CD4-positive, alpha-beta T cell (primary cell): ENCODE results near the gene DLL1. TPM values are rescaled to one million over a fixed set of nuclear protein-coding genes. Genes with fewer than 3 reads are reported as not detected.
A peak's percentile ranks its signal among the peaks of the same experiment; 100 is the strongest.

Experiments
- ATAC-seq: fragments of 200-7000 bp; cut with Tn5 transposase; one replicate; pipeline ENCODE4 v1.10.0; 2022; ENCODE audit warnings: mild to moderate bottlenecking; ENCODE audit not compliant: poor library complexity
- CTCF ChIA-PET: fragments of 350-600 bp; sonication (Branson Sonifier 250); formaldehyde crosslinking; loops from one replicate; lab custom pipeline; 2021; ENCODE audit warnings: antibody characterized with exemption, inconsistent platforms; lab: Charles Lee
- POLR2A ChIA-PET: fragments of 350-600 bp; sonication (Branson Sonifier 250); formaldehyde crosslinking; loops from one replicate; lab custom pipeline; 2021; ENCODE audit warnings: antibody characterized with exemption, inconsistent platforms; lab: Charles Lee
- DNase-seq, 14 experiments: peaks; one replicate each; pipeline ENCODE4 v3.0.0-alpha.2; 2013 to 2020; ENCODE audit warnings: mixed read lengths in 2 of 14
- H3K27ac ChIP-seq, 2 donors: one replicate each; pipeline versions ENCODE4 v1.5.1 to v1.7.0; 2013; ENCODE audit warnings: low read length in 2 of 2, low read depth in 1 of 2, mild to moderate bottlenecking in 1 of 2
- H3K27me3 ChIP-seq, 2 experiments: 1 replicate in 1 of 2; 2 replicates in 1 of 2; pipeline versions ENCODE4 v1.6.1 to v1.7.0; 2013; ENCODE audit warnings: low read length in 2 of 2, control low read depth in 1 of 2, mild to moderate bottlenecking in 1 of 2, moderate library complexity in 1 of 2; ENCODE audit not compliant: insufficient read depth in 2 of 2, control insufficient read depth in 1 of 2
- H3K36me3 ChIP-seq: one replicate; pipeline ENCODE4 v1.6.1; 2013; ENCODE audit warnings: low read length, control low read depth; ENCODE audit not compliant: insufficient read depth
- H3K4me1 ChIP-seq: one replicate; pipeline ENCODE4 v1.6.1; 2013; ENCODE audit warnings: low read length, control low read depth; ENCODE audit not compliant: insufficient read depth
- H3K4me3 ChIP-seq: one replicate; pipeline ENCODE4 v1.5.1; 2013; ENCODE audit warnings: mild to moderate bottlenecking, low read length, moderate library complexity
- H3K9me3 ChIP-seq, 2 experiments: 1 replicate in 1 of 2; 2 replicates in 1 of 2; pipeline versions ENCODE4 v1.6.1 to v1.7.0; 2013; ENCODE audit warnings: low read length in 2 of 2, mild to moderate bottlenecking in 2 of 2, control low read depth in 1 of 2, moderate library complexity in 1 of 2; ENCODE audit not compliant: control insufficient read depth in 1 of 2, insufficient read depth in 1 of 2
- H3K27ac Mint-ChIP-seq: one replicate; pipeline ENCODE4 v1.8.0; 2020; ENCODE audit warnings: mixed read lengths
- H3K27me3 Mint-ChIP-seq: one replicate; pipeline ENCODE4 v1.8.0; 2021; ENCODE audit warnings: mixed read lengths
- H3K36me3 Mint-ChIP-seq: one replicate; pipeline ENCODE4 v1.8.0; 2021; ENCODE audit warnings: low read depth, mixed read lengths
- H3K4me1 Mint-ChIP-seq: one replicate; pipeline ENCODE4 v1.8.0; 2021; ENCODE audit warnings: low read depth, mixed read lengths
- H3K4me3 Mint-ChIP-seq: one replicate; pipeline ENCODE4 v1.8.0; 2020; ENCODE audit warnings: mild to moderate bottlenecking, mixed read lengths
- H3K9me3 Mint-ChIP-seq: one replicate; pipeline ENCODE4 v1.8.0; 2020; ENCODE audit warnings: mixed read lengths
- CTCF ChIP-seq: fragments of 200-600 bp; IDR thresholded peaks from one replicate; pipeline ENCODE4 v1.8.0; 2022; ENCODE audit warnings: antibody characterized with exemption, mild to moderate bottlenecking
- intact Hi-C, 2 experiments: fragments of 100-400 bp; cut with DNase I in 1 of 2; cut with micrococcal nuclease in 1 of 2; formaldehyde crosslinking; loops; one replicate each; pipeline versions ENCODE4 v1.15.1 to v1.9.0; 2023 to 2025; cut with DNase I, micrococcal nuclease
- total RNA-seq, 174 experiments: library from RNA in 2 of 174; stranded (reverse) in 2 of 174; gene quantifications; one replicate each; pipeline ENCODE4 v1.2.3 and lab custom pipeline; 2021 to 2026

The DLL1 gene
- total RNA-seq, 2 experiments from 2014 or later, result 7.1 to 7.2 TPM

DNA sequence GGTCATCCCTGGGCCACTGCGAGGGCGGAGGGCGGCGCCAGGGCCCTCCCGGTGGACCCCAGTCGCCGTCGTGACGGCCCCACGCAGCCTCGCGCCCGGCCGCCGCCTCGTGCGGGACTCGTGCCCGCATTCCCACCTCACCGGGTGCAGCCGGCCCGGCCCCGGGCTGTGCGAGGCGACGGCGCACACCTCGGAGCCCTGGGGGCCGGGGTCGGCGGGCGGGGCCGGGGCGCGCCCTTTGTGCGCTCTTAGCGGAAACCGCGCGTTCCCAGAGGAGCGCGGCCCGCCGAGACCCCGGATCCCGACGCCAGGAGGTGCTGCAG is 5.5 kb upstream of the DLL1 start:
- Histone ChIP-seq H3K36me3 (no peaks in the 10 kb centered on the region), H3K9me3 (peaks cover 0 to 18% of the 10 kb centered on the region in 2 experiments), H3K4me1 (peaks cover 54% of the 10 kb centered on the region), H3K27ac (no peak overlapping the region), H3K27me3 (peaks cover 69 to 70% of the 10 kb centered on the region in 2 experiments), H3K4me3 (no peak overlapping the region)
- Mint-ChIP-seq H3K4me1 (peaks cover 38% of the 10 kb centered on the region), H3K9me3 (peaks cover under 1% of the 10 kb centered on the region), H3K27me3 (peaks cover 80% of the 10 kb centered on the region), H3K4me3 (no peak overlapping the region), H3K27ac (no peak overlapping the region), H3K36me3 (peaks cover 5% of the 10 kb centered on the region)
- ATAC-seq (no peak), DNase-seq (peak in 1 of 14 experiments; percentile 13)
- TF ChIP-seq CTCF, result no peak
- CTCF ChIA-PET, result no interaction called here
- intact Hi-C loops, result no loop called here
- POLR2A ChIA-PET, result no interaction called here

DNA sequence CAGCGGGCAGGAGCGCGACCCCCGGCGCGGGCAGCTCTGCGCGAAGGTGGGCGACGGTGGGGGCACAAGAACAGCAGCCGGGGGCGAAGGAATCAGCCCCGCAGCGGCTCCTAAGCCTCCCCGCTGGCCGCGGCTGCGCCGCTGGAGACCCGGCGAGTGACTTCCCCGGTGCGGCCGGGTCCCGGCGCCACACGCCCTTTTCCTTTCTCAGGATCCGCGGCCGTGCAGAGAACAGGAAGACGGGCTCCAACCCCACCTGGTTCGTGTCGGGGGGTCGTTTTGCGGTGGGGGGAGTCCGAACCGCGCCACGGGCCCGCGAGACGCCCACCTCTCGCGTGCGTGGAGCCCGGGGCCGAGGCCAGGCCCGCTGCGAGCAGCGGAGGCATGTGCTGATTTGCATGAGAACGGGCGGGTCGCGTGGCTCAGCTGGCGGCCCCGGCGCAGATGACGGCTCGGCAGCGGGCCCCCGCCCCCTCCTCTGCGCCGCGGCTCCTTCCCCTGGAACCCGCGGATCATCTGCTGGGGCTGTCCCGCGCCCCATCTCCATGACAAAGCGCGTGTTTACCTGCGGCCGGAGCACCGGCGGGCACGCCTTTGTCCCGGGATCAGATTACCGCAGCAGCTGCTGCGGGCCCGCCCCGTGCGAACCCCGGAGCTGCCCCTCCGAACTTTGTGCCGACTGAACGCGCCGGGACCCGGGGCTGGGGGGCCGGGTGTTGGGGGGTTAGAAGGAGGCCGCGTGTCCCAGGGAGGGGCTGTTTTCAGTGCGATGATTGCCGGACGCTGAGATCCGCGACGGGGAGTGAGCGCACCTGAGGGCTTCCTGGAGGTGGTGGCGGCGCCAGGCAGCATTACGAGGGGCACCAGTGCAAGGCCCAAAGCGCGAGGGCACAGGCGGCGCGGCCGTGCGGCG is 4.9 kb upstream of the DLL1 start:
- CTCF ChIA-PET, result no interaction called here

More for the DNA sequence above, 4.9 kb upstream of the DLL1 start:
- Histone ChIP-seq H3K27ac (no peak overlapping the region), H3K27me3 (peaks cover 69% of the 10 kb centered on the region in 2 experiments), H3K4me1 (peaks cover 59% of the 10 kb centered on the region), H3K9me3 (peaks cover 0 to 13% of the 10 kb centered on the region in 2 experiments), H3K4me3 (peak overlapping the region; percentile 44), H3K36me3 (no peaks in the 10 kb centered on the region)
- H3K27me3 Mint-ChIP-seq, result peaks cover 78% of the 10 kb centered on the region
- no peaks in the 10 kb centered on the region for H3K9me3 Mint-ChIP-seq
- peak overlapping the region; percentile 68 for H3K4me3 Mint-ChIP-seq
- TF ChIP-seq CTCF, result no peak
- peaks cover 38% of the 10 kb centered on the region for H3K4me1 Mint-ChIP-seq
- POLR2A ChIA-PET, result interaction anchor here (1.1 to 6.7 kb wide), 2 partner anchors 11 to 24 kb away, joined by 3 to 50 read pairs; partner anchors contain the start of gene FAM120B
- peak in 5 of 14 experiments; percentile 22 to 77 (median 55) for DNase-seq
- peak; percentile 50 for ATAC-seq
- H3K36me3 Mint-ChIP-seq, result peaks cover 5% of the 10 kb centered on the region
- H3K27ac Mint-ChIP-seq, result no peak overlapping the region
- intact Hi-C loops, result no loop called here
